GM10847 (cell line): ENCODE measurements around the gene SMPD1.

Source experiments
- POLR2A ChIP-seq: IDR thresholded peaks from 2 replicates; pipeline ENCODE4 v1.6.1; 2011; ENCODE audit not compliant: insufficient read length; ENCODE audit errors: extremely low read depth

The SMPD1 gene

GRCh38 chr11:6389905-6390717, at the start of gene SMPD1:
Gene SMPD1 (plus strand): TSS chr11:6390474. CDS start chr11:6390599, 125 bp downstream.
- peak; percentile 66 for TF ChIP-seq POLR2A

GRCh38 chr11:6345366-6345765, 44.9 kb upstream of the SMPD1 start:
- TF ChIP-seq POLR2A: no peak

- no peak for TF ChIP-seq POLR2A
Observed at GRCh38 chr11:6350043-6350442, 40.2 kb upstream of the SMPD1 start.

- no peak for TF ChIP-seq POLR2A
Observed at GRCh38 chr11:6350486-6350885, 39.8 kb upstream of the SMPD1 start.

GRCh38 chr11:6351782-6352382, 38.4 kb upstream of the SMPD1 start:
- no peak for TF ChIP-seq POLR2A

- no peak for TF ChIP-seq POLR2A
Observed at GRCh38 chr11:6353367-6353987, 36.8 kb upstream of the SMPD1 start.

GRCh38 chr11:6354651-6355485, 35.4 kb upstream of the SMPD1 start:
- no peak for TF ChIP-seq POLR2A

- no peak for TF ChIP-seq POLR2A
Observed at GRCh38 chr11:6356503-6357055, 33.7 kb upstream of the SMPD1 start.

GRCh38 chr11:6357222-6357621, 33.1 kb upstream of the SMPD1 start:
- TF ChIP-seq POLR2A: no peak

- TF ChIP-seq POLR2A: no peak
Observed at GRCh38 chr11:6360183-6360582, 30.1 kb upstream of the SMPD1 start.

GRCh38 chr11:6362185-6362872, 27.9 kb upstream of the SMPD1 start:
- TF ChIP-seq POLR2A: no peak

GRCh38 chr11:6362873-6363678, 27.2 kb upstream of the SMPD1 start:
- no peak for TF ChIP-seq POLR2A

- no peak for TF ChIP-seq POLR2A
Observed at GRCh38 chr11:6365659-6366058, 24.6 kb upstream of the SMPD1 start.

GRCh38 chr11:6371825-6372224, 18.4 kb upstream of the SMPD1 start:
- TF ChIP-seq POLR2A: no peak
